Globus pallidus (tissue), 1 donor: ENCODE data around the gene CD80.

Source experiments
- DNase-seq: peaks from one replicate; pipeline ENCODE4 v3.0.0-alpha.2; 2015; ENCODE audit warnings: low spot score

CD80 gene

GRCh38 chr3:119547227-119547626 lies 12.2 kb downstream of the CD80 start:
- DNase-seq = no peak

DNA sequence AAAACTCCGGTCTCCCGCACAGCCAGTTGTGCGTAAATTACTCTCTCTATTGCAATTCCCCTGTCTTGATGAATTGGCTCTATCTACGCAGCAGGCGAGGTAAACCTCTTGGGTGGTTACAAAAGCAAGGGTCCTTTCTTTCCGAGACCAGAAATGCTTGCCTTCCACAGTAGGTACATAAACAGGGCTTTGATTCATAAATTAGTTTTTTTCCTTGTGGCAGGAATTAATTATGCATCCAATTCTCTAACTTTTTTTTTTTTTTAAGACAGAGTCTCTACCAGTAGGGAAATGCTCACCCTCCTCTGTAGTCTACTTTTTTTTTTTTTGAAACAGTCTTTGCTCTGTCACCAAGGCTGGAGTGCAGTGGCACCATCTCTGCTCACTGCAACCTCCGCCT lies 16.3 kb downstream of the CD80 start:
- no peak for DNase-seq

DNA sequence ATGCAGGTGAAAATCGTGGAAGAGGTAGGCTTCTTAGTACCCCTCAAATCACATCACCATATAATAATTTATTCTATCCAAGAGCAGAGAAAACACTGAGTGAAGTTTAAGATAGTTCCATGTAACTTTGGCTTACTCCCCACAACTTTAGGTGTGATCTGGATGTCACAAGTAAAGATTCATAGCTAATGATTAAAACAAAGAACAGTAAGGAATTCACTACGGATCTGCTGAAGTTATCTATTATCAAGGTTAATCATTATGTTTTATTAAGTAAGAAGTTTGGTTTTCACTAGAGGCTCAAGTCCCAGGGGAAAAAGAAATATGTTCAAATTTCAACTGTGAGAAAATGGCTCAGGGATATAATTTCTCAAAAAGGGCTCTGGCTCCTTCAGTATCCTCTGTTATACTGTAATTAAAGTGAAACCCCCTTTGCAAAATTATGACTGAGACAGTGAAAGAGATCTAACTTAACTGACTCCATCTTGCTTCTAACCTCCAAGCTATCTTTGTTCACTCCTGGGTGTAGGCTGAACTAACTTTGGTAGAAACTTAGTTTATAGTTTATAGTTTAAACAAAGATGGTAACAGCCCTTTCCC lies 17.1 kb downstream of the CD80 start:
- no peak for DNase-seq

DNA sequence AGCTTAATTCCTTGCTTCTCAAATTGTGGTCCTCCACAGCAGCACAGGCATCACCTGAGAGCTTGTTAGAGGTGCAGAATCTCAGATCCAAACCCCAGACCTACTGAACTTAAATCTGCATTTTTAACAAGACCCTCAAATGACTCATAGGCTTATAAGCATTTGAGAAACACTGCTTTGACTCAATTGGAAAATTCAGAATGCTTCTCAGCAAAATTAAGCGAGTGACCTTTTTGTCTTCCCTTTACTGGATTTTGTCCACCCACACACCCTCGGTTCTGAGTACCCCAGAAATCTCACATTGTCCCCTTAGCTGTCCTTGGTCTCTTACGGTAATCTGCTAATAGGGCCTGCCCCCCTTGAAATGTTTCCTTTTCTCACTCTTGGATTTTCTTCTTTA lies 17.9 kb downstream of the CD80 start:
- DNase-seq = no peak

DNA sequence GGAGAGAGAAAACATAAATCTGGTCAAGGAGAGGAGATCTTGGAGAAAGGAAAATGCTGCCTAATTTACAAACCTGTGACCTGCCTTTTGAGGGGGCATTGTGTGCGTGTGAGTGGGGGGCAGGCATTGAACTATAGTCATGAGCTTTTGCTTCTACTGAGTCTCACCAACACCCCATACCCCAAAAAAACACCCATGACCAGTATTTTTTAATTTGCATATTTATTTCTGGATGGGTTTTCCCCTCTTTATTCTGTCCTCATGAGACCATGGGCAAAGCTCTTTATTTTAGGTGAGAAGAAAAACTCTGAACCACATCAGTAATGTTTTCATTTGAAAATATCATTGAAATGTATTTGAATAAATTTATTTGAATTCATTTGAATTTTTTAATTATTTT lies 20.6 kb downstream of the CD80 start:
- DNase-seq = no peak

- no peak for DNase-seq
Measured at GRCh38 chr3:119536757-119537156, 22.7 kb downstream of the CD80 start.

DNA sequence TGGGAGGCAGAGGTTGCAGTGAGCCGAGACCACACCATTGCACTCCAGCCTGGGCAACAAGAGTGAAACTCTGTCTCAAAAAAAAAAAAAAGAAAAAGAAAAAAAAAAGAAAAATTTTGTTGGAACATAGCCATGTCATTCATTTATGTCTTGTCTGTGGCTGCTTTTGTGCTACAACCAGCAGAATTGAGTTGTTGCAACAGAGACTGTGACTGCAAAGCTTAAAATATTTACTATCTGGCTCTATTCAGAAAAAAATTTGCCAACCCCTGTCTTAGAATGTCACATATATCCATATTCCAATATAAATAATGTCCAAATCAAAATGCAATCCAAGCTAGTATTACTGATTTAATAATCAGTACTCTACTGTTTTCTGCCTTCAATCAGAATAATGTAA lies 25.1 kb downstream of the CD80 start:
- no peak for DNase-seq

DNA sequence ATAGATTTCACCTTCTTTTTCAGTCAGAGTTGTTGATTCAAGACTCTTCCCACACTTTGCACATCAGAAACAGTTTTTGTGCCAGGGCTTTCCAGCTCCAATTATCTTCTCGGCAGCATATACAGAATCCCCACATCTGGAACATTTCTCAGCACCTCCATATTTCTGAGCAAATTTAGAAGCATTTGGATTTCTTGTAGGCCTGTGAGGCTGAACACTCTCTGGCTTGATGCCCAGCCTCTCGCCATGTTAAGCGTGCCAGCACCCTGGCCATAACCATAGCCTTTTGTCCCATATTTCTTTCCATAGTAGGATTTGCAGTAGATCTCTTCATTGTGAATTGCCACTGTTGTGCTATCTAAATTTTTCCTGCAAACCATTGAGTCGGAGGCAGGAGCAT lies 28.3 kb downstream of the CD80 start:
- DNase-seq = no peak

DNA sequence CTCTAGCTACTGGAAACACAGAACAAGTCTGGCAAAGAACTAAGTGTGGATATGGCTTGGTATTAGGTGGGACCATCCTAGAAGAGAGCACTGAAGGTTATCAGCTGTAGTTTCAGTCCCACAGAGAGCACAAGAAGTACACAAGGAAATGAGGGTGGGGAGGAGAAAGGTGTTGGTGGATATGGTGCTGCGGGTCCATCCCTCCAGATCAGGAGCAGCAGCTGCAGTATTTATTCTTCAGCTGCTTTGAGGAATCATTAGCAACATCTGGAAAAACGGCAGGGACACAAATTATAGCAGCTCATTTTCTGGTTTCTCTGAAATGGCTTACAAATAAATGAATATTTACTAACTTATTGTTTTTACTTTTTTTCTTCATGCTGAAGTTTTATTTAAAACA lies 29.0 kb downstream of the CD80 start:
- no peak for DNase-seq

GRCh38 chr3:119529883-119530282 lies 29.5 kb downstream of the CD80 start:
- no peak for DNase-seq

- DNase-seq = no peak
Measured at GRCh38 chr3:119527714-119528113, 31.7 kb downstream of the CD80 start.

DNA sequence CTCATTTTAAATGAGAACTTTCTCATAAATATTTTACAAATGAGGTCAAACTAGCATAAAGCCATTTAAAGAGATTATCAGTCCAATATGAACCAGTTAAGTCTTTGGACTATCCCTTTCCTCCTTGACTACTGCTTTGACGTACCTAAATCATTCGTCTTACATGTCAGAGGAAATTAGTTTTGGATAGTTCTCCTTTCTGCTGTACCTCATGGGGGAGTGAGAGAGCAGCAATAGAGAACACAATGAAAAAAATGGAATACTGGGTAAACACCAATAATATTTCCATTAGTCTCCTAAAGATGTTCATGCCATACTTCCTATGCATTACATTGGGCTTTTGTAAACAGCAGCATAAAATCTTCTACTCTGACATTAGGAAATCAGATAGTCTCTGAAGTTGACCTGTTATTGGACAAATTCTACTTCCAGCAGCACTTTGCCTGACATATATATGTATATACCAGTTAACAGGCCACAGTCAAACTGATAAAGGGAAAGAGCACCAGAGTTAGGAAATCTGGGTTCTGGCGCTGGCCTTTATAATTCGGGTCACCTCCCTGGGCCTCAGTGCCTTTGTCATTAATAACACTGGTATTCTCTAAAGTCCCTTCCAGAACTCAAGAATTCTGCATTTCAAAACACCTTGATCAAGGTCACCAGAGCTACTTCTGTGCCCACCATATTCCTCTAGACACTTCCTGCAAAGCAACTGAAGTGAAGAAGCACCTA lies 34.3 kb downstream of the CD80 start:
- no peak for DNase-seq

GRCh38 chr3:119518026-119518425 lies 41.4 kb downstream of the CD80 start:
- no peak for DNase-seq

GRCh38 chr3:119517112-119517511 lies 42.3 kb downstream of the CD80 start:
- no peak for DNase-seq

DNA sequence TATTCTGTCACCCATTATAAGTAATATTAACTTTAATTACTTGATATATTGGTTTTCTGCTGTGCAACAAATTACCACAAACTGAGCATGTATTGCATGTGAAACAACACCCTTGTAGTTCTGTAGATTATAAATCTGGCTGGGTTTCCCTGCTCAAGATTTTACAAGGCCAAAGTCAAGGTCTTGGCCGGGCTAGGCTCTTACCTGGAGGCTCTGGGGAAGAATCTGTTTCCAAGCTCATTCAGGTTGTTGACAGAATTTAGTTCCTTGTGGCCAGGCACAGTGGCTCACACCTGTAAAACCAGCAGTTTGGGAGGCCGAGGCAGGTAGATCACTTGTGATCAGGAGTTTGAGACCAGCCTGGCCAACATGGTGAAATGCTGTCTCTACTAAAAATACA lies 44.8 kb downstream of the CD80 start:
- no peak for DNase-seq

DNA sequence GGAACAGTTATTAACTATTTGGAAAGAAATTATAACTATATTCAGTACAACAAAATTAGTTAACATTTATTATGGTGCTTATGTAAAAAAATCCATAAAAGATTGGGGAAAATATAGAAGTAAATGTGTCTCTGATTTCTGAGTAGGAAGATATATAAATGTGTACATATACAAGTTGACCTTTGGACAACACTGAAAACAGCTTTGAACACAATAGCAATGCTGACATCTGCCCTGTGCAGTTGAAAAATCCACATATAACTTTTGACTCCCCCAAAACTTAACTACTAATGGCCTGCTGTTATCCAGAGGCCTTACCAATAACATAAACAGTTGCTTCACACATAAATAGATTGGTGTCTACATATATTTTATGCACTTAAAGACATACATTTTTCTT lies 48.7 kb downstream of the CD80 start:
- DNase-seq = no peak

- DNase-seq = no peak
Measured at GRCh38 chr3:119508172-119508845, 51.1 kb downstream of the CD80 start.

DNA sequence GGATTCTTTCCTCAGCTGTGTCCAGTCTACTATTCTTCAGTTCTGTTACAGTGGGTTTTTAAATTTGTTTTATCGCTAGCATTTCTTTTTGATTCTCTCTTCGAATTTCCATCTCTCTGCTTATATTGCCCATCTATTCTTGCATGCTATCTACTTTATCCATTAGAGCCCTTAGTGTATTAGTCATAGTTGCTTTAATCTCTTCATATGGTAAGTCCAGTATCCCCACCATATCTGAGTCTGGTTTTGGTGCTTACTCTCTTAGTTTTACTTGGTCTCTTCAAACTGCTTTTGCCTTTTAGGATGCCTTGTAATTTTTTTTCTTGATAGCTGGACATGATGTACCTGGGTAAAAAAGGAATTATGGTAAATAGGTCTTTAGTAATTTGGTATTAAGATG lies 52.0 kb downstream of the CD80 start:
- DNase-seq = no peak

GRCh38 chr3:119506631-119507030 lies 52.8 kb downstream of the CD80 start:
- DNase-seq = no peak

- DNase-seq = no peak
Measured at GRCh38 chr3:119500901-119501300, 58.5 kb downstream of the CD80 start.

- no peak for DNase-seq
Measured at GRCh38 chr3:119500265-119500664, 59.1 kb downstream of the CD80 start.

- peak; percentile 98 for DNase-seq
Measured at GRCh38 chr3:119498186-119499011, 61.0 kb downstream of the CD80 start, which contains the start of gene TIMMDC1. Gene TIMMDC1, plus strand, starts transcription at chr3:119498547. Its CDS starts 187 bp downstream, at chr3:119498734.

GRCh38 chr3:119497820-119498185 lies 61.6 kb downstream of the CD80 start:
- peak; percentile 16 for DNase-seq
